A549 treated with Mapracorat at 1 μM for 4 hours (cell line): ENCODE results near the gene MBOAT1. TPM values are rescaled to one million over a fixed set of nuclear protein-coding genes. Genes with fewer than 3 reads are reported as not detected.

ENCODE experiments used
- total RNA-seq: library from RNA; stranded (reverse); fragments of 200-300 nt; extraction: Qiagen RNA extraction; gene quantifications from 5 replicates; pipeline ENCODE4 v1.2.3, GENCODE V29; 2022

MBOAT1 gene, protein sequence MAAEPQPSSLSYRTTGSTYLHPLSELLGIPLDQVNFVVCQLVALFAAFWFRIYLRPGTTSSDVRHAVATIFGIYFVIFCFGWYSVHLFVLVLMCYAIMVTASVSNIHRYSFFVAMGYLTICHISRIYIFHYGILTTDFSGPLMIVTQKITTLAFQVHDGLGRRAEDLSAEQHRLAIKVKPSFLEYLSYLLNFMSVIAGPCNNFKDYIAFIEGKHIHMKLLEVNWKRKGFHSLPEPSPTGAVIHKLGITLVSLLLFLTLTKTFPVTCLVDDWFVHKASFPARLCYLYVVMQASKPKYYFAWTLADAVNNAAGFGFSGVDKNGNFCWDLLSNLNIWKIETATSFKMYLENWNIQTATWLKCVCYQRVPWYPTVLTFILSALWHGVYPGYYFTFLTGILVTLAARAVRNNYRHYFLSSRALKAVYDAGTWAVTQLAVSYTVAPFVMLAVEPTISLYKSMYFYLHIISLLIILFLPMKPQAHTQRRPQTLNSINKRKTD
- 2.2 to 2.7 TPM (median 2.4 TPM) in 5 replicates for total RNA-seq

GRCh38 chr6:20212392-20213111, at the start of gene MBOAT1:
Gene MBOAT1 (minus strand): TSS chr6:20212469. CDS start chr6:20212234, 235 bp downstream.

Other genes with a start within 250 kb of the MBOAT1 start
- gene E2F3, start 189.4 kb upstream of the MBOAT1 start, total RNA-seq: 11.2 to 12.5 TPM (median 11.8 TPM) in 5 replicates